K562 (cell line): ENCODE results near the gene PARD6B. TPM values are rescaled to one million over a fixed set of nuclear protein-coding genes. Genes with fewer than 3 reads are reported as not detected.

Experiments used
- BDP1 ChIP-seq: IDR thresholded peaks from 3 replicates; pipeline ENCODE4 v1.6.1; 2011; ENCODE audit not compliant: insufficient read length, insufficient read depth
- CEBPG ChIP-seq, 3 experiments: fragments of 200-800 bp in 1 of 3; sonication (Bioruptor generic) in 1 of 3; sonication (generic) in 1 of 3; formaldehyde crosslinking in 1 of 3; IDR thresholded peaks in 2 of 3; conservative IDR thresholded peaks in 1 of 3; 2 replicates each; pipeline versions ENCODE4 v1.6.1 to v1.8.0; 2016 to 2022; ENCODE audit warnings: missing compliant biosample characterization in 2 of 3, missing genetic modification characterization in 2 of 3, mild to moderate bottlenecking in 1 of 3, missing genetic modification reagents in 1 of 3
- CHD1 ChIP-seq: fragments of 200-600 bp; sonication (generic); IDR thresholded peaks from one replicate; pipeline ENCODE4 v1.6.1; 2012; ENCODE audit warnings: mild to moderate bottlenecking, moderate library complexity, low read length, inconsistent platforms
- ILK ChIP-seq: fragments of 450-650 bp; IDR thresholded peaks from 2 replicates; pipeline ENCODE4 v1.6.1; 2016; ENCODE audit warnings: missing genetic modification characterization, low read depth, mild to moderate bottlenecking, missing compliant biosample characterization, moderate library complexity, borderline replicate concordance
- KDM1A ChIP-seq, 2 experiments: fragments of 450-650 bp; IDR thresholded peaks; 2 replicates each; pipeline ENCODE4 v1.6.1; 2016; ENCODE audit warnings: mild to moderate bottlenecking in 2 of 2
- KLF6 ChIP-seq: fragments of 250-450 bp; sonication (Bioruptor Pico); IDR thresholded peaks from 2 replicates; pipeline ENCODE4 v1.4.0; 2020; ENCODE audit warnings: mild to moderate bottlenecking, moderate library complexity, borderline replicate concordance
- MEIS2 ChIP-seq: fragments of 450-650 bp; IDR thresholded peaks from 2 replicates; pipeline ENCODE4 v1.6.1; 2014; ENCODE audit warnings: mild to moderate bottlenecking; ENCODE audit not compliant: partially characterized antibody
- PTTG1 ChIP-seq: fragments of 450-650 bp; IDR thresholded peaks from 2 replicates; pipeline ENCODE4 v1.6.1; 2016; ENCODE audit warnings: low read depth, mild to moderate bottlenecking, missing genetic modification characterization, missing compliant biosample characterization
- SMC3 ChIP-seq: conservative IDR thresholded peaks from 2 replicates; pipeline ENCODE4 v1.6.1; 2011; ENCODE audit warnings: low read depth, low read length, improper control_type of control experiment; ENCODE audit not compliant: insufficient read depth
- SRSF7 ChIP-seq: fragments of 200-400 bp; formaldehyde crosslinking; optimal IDR thresholded peaks from 2 replicates; pipeline ENCODE3; 2017; ENCODE audit warnings: mild to moderate bottlenecking, low read depth, low read length
- TAL1 ChIP-seq: fragments of 450-650 bp; IDR thresholded peaks from 2 replicates; pipeline ENCODE4 v1.6.1; 2016; ENCODE audit warnings: mild to moderate bottlenecking
- TEAD4 ChIP-seq, 2 experiments: sonication (generic) in 1 of 2; formaldehyde crosslinking in 1 of 2; IDR thresholded peaks; 2 replicates each; pipeline versions ENCODE4 v1.6.1 to v1.8.0; 2012 to 2022; ENCODE audit warnings: borderline replicate concordance in 1 of 2, inconsistent platforms in 1 of 2, low read length in 1 of 2, mild to moderate bottlenecking in 1 of 2, missing genetic modification reagents in 1 of 2
- TGIF2 ChIP-seq: sonication (generic); formaldehyde crosslinking; IDR thresholded peaks from 2 replicates; pipeline ENCODE4 v1.8.1; 2022; ENCODE audit warnings: mild to moderate bottlenecking, missing genetic modification reagents, moderate library complexity
- WHSC1 ChIP-seq: IDR thresholded peaks from one replicate; pipeline ENCODE4 v1.6.1; 2012; ENCODE audit warnings: low read length, control low read depth, inconsistent platforms
- ZBTB33 ChIP-seq: sonication (generic); formaldehyde crosslinking; IDR thresholded peaks from 2 replicates; pipeline ENCODE4 v1.8.1; 2023; ENCODE audit warnings: mild to moderate bottlenecking, missing genetic modification reagents
- ZNF707 ChIP-seq: fragments of 250-450 bp; sonication (Bioruptor Pico); conservative IDR thresholded peaks from 2 replicates; pipeline ENCODE4 v1.8.0; 2022; ENCODE audit warnings: inconsistent platforms, mild to moderate bottlenecking, moderate library complexity
- polyA plus RNA-seq, 8 experiments: library from polyadenylated mRNA; depleted of rRNA in 4 of 8; stranded (reverse) in 5 of 8; unstranded in 3 of 8; fragments of >200 nt; fragmentation: Nextera tagmentation in 2 of 8; fragmentation: Illumina TruSeq in 1 of 8; extraction: Ambion mirVana in 2 of 8; extraction: Trizol in 1 of 8; gene quantifications; 2 replicates each; pipeline versions ENCODE4 v1.2.1 to v1.2.3, GENCODE V29; 2011 to 2014; ENCODE audit warnings: inconsistent platforms in 1 of 8, missing spikeins in 1 of 8
- total RNA-seq, 7 experiments: library from RNA; depleted of rRNA in 6 of 7; stranded (reverse); fragments of >200 nt in 6 of 7; fragmentation: Illumina TruSeq in 2 of 7; extraction: Trizol in 2 of 7; gene quantifications; 2 replicates each; pipeline versions ENCODE4 v1.2.1 to v1.2.3, GENCODE V29; 2011 to 2021; ENCODE audit warnings: low replicate concordance in 1 of 7
- TF ChIP-seq, protein P1 (sequence below), 2 experiments: fragments of 450-650 bp; conservative IDR thresholded peaks; 2 replicates each; pipeline ENCODE4 v1.6.1; 2017; ENCODE audit warnings: mild to moderate bottlenecking in 2 of 2, moderate library complexity in 2 of 2
- TF ChIP-seq, protein P2 (sequence below): fragments of 250-450 bp; sonication (Bioruptor Pico); IDR thresholded peaks from 2 replicates; pipeline ENCODE4 v1.8.0; 2021; ENCODE audit warnings: mild to moderate bottlenecking, moderate library complexity

PARD6B gene
- total and polyA plus RNA-seq, 9 of the 15 experiments (the other 6 are each of a cell fraction or from before 2014, with no cell fraction given): 1.7 to 12.3 (median 5.5) TPM

GRCh38 chr20:50724851-50725723 lies 6.3 kb upstream of the PARD6B start (continued):
- TF ChIP-seq MEIS2 (peak; percentile 50), CEBPG (CRISPR knock-in tag; IDR thresholded peaks at IDR 0.05) (no peak), CEBPG (tag; conservative IDR thresholded peaks at IDR 0.05 in 1 of 2, IDR thresholded peaks at IDR 0.05 in 1 of 2) (no peak), WHSC1 (no peak), PTTG1 (tag) (no peak), SMC3 (no peak), ILK (tag) (no peak), ZBTB33 (CRISPR knock-in tag) (no peak), SRSF7 (no peak), TAL1 (no peak), ZNF707 (CRISPR knock-in tag) (no peak), TEAD4 (IDR thresholded peaks at IDR 0.05; ENCODE audit: low read length) (peak; percentile 74), TEAD4 (CRISPR knock-in tag; IDR thresholded peaks at IDR 0.05; ENCODE audit: borderline replicate concordance) (no peak), KLF6 (CRISPR knock-in tag) (no peak), BDP1 (no peak), KDM1A (IDR thresholded peaks at IDR 0.05) (peak; percentile 75 to 85), TGIF2 (CRISPR knock-in tag) (no peak), CHD1 (no peak)
- TF ChIP-seq, protein P1, sequence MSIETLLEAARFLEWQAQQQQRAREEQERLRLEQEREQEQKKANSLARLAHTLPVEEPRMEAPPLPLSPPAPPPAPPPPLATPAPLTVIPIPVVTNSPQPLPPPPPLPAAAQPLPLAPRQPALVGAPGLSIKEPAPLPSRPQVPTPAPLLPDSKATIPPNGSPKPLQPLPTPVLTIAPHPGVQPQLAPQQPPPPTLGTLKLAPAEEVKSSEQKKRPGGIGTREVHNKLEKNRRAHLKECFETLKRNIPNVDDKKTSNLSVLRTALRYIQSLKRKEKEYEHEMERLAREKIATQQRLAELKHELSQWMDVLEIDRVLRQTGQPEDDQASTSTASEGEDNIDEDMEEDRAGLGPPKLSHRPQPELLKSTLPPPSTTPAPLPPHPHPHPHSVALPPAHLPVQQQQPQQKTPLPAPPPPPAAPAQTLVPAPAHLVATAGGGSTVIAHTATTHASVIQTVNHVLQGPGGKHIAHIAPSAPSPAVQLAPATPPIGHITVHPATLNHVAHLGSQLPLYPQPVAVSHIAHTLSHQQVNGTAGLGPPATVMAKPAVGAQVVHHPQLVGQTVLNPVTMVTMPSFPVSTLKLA (conservative IDR thresholded peaks at IDR 0.05): peak in 1 of 2 experiments; percentile 39; a peak in 1 of 4 replicates
- TF ChIP-seq, protein P2, sequence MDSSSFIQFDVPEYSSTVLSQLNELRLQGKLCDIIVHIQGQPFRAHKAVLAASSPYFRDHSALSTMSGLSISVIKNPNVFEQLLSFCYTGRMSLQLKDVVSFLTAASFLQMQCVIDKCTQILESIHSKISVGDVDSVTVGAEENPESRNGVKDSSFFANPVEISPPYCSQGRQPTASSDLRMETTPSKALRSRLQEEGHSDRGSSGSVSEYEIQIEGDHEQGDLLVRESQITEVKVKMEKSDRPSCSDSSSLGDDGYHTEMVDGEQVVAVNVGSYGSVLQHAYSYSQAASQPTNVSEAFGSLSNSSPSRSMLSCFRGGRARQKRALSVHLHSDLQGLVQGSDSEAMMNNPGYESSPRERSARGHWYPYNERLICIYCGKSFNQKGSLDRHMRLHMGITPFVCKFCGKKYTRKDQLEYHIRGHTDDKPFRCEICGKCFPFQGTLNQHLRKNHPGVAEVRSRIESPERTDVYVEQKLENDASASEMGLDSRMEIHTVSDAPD: no peak
